Tibial nerve (tissue), 3 donors: Measurements from ENCODE around the gene CHAF1B.

ENCODE experiments used
- EP300 ChIP-seq, 2 donors: sonication (generic); formaldehyde crosslinking; IDR thresholded peaks; one replicate each; pipeline ENCODE4 v1.6.1; 2017; ENCODE audit warnings: antibody characterized with exemption in 2 of 2, mild to moderate bottlenecking in 1 of 2
- POLR2A ChIP-seq, 2 donors: fragments of 450-650 bp; IDR thresholded peaks; one replicate each; pipeline ENCODE4 v1.6.1; 2017; ENCODE audit warnings: antibody characterized with exemption in 2 of 2, mild to moderate bottlenecking in 2 of 2, moderate library complexity in 2 of 2

DNA sequence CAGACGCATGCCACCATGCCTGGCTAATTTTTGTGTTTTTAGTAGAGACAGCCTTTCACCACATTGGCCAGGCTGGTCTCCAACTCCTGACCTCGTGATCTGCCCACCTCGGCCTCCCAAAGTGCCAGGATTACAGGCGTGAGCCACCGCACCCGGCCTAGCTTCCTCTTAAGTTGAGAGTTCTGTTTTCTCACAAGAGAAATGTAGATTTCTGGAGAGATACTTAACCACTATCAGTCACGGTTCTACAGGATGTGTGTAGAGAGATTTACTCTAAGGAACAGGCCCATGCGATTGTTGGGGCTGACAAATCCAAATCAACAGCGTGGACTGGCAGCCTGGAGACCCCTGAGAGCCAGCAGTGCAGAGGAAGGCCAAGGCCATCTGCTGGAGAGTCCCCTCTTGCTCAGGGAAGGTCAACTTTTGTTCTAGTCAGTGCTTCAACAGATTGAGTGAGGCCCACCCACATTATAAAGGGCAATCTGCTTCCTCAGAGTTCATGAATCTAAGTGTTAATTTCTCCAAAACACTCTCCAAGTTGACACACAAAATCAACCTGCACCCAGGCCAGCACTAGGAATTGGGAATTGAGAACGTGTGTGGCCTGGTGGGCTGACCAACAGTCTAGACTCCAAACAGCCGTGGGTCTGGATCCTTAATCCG, 38.7 kb downstream of the CHAF1B start:
- TF ChIP-seq EP300 (IDR thresholded peaks at IDR 0.05) (no peak), POLR2A (IDR thresholded peaks at IDR 0.05) (no peak)
